Measurements from ENCODE around the gene EPS8.
"Not testable (repeated sequence)": the region's sequence is repeated elsewhere in the genome, so short reads cannot be mapped to it uniquely, and the experiment has no call there.

EPS8 gene

DNA sequence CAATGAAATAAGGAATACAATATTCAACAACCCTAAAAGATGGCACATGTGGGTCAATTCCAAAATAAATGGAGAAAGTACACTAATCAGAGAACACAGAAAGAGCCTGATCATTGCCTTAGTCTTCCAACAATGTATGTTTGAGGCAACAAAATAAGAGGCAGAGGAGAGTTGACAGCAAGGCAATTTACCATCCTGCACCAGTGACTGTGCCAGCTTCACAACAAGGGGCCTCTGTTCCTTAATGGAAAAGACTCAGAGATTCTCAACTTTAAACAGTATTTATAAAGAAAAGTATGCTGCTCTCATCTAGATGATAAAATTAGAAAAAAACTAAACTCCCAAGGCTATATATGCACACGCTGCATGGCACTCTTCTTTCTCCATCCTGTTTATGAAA, 25.9 kb downstream of the EPS8 start:
- Mint-ChIP-seq H3K9me3 (no peaks in the 10 kb centered on the region), H3K36me3 (ENCODE audit: insufficient read depth) (no peaks in the 10 kb centered on the region), H3K27ac (no peak overlapping the region), H3K4me1 (ENCODE audit: low read depth in 2 of 2) (no peaks in the 10 kb centered on the region), H3K27me3 (peaks cover 19 to 22% of the 10 kb centered on the region in 2 donors), H3K4me3 (no peak overlapping the region)
- no peak for DNase-seq
- no peak for ATAC-seq (replicated peaks)

GRCh38 chr12:15762162-15762561, 27.0 kb downstream of the EPS8 start:
- not testable (repeated sequence) for H3K36me3 Mint-ChIP-seq (ENCODE audit: insufficient read depth); H3K27ac Mint-ChIP-seq; H3K4me1 Mint-ChIP-seq (ENCODE audit: low read depth in 2 of 2); DNase-seq; H3K9me3 Mint-ChIP-seq; ATAC-seq (replicated peaks); H3K4me3 Mint-ChIP-seq
- H3K27me3 Mint-ChIP-seq, result peaks cover 16 to 27% of the 10 kb centered on the region in 2 donors

DNA sequence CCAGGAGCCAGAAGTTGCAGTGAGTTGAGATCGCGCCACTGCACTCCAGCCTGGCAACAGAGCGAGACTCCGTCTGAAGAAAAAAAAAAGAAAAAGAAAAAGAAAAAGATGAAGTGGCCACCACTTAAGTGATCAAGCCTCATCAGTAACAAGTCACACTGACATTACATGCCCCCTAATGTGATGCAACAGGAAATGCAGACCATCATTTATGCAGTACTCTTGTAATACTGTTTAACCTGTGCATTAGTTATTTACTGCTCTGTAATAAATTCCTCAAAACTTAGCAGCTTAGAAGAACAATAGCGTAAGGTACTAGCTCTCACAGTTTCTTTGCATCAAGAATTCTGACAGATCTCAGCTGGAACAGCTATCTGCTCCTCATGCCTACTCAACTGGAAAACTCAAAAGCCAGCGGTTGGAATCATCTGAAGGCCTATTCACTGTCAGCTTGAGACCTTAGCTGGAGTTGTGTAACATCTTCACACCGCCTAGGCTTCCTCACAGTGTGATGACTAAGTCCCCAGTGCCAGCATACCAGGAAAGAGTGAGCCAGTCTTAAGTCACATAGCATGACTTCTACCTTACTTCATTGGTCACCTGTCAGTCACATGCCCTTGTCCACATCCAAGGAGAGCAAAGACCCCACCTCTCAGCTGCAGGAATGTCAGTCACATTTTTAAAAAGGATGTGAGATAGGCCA, 31.5 kb downstream of the EPS8 start:
- ATAC-seq (replicated peaks), result no peak
- H3K27ac Mint-ChIP-seq, result no peak overlapping the region

DNA sequence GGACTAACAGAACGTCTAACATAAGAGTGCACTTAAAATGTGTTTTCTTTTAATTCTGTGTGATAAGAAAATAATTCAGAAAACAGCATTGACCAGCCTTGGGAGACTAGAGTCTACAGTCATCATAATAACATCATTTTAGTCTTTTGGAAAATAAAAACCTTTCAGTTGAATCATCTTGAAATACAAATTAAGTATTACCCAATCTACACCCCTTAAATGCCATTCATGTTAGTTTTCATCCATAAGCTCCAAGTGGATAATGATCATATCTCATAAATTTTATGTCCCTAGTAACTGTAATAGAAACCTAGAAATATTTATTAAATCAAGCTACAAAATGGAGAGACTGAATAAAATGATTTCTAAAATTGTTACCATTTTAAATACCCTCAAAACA, 32.4 kb downstream of the EPS8 start:
- Mint-ChIP-seq H3K9me3 (no peaks in the 10 kb centered on the region), H3K4me1 (ENCODE audit: low read depth in 2 of 2) (no peaks in the 10 kb centered on the region), H3K27ac (no peak overlapping the region), H3K4me3 (no peak overlapping the region), H3K27me3 (peaks cover 14 to 36% of the 10 kb centered on the region in 2 donors), H3K36me3 (ENCODE audit: insufficient read depth) (no peaks in the 10 kb centered on the region)
- DNase-seq (no peak), ATAC-seq (replicated peaks) (no peak)

More for the DNA sequence above, 31.5 kb downstream of the EPS8 start:
- no peaks in the 10 kb centered on the region for H3K4me1 Mint-ChIP-seq (ENCODE audit: low read depth in 2 of 2)
- H3K36me3 Mint-ChIP-seq (ENCODE audit: insufficient read depth), result no peaks in the 10 kb centered on the region
- H3K27me3 Mint-ChIP-seq, result peaks cover 14 to 37% of the 10 kb centered on the region in 2 donors
- H3K9me3 Mint-ChIP-seq, result no peaks in the 10 kb centered on the region
- DNase-seq, result no peak
- H3K4me3 Mint-ChIP-seq, result no peak overlapping the region

DNA sequence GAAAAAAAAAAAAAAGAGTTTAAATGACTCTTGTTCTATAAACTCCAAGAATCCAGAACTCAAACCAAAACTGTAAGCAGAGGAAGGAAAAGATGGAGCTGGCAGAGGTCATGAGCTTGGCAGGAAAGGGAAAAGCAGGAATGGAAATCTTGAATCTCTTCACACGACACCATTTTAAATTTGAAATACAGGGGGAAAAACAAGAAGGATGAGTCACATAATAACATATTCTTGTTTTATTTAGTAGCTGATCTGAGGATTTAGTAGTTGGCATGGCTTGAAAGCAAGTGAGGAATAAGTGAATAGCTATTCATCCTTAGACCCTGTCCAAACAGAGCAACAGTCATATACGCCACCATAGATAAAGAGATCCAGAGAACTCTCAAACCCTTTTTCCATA, 35.0 kb downstream of the EPS8 start:
- Mint-ChIP-seq H3K4me3 (no peak overlapping the region), H3K9me3 (no peaks in the 10 kb centered on the region), H3K4me1 (ENCODE audit: low read depth in 2 of 2) (no peaks in the 10 kb centered on the region), H3K27me3 (peaks cover 7 to 24% of the 10 kb centered on the region in 2 donors), H3K36me3 (ENCODE audit: insufficient read depth) (no peaks in the 10 kb centered on the region), H3K27ac (no peak overlapping the region)
- ATAC-seq (replicated peaks) (no peak), DNase-seq (no peak)

DNA sequence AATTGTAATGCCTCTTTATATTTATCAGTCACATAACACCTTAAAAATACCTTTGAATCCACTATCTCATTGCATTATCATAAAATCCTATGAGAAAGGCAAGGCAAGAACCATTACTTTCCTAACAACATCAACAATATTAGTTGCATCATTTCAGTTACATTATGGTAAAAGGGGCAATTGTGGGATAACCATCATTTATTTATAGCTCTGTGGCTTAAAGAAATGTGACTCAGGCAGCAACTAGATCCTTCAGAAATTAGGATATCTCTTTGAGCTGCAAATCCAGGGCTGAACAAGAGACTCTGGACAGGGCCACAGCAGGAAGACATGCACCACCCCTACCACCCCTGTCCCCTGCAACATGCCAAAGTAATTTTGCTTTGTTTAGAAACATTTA, 36.4 kb downstream of the EPS8 start:
- H3K27me3 Mint-ChIP-seq, result peaks cover 7 to 15% of the 10 kb centered on the region in 2 donors

GRCh38 chr12:15751741-15752140, 37.4 kb downstream of the EPS8 start:
- Mint-ChIP-seq H3K27ac (no peak overlapping the region), H3K9me3 (no peaks in the 10 kb centered on the region), H3K36me3 (ENCODE audit: insufficient read depth) (no peaks in the 10 kb centered on the region), H3K4me1 (ENCODE audit: low read depth in 2 of 2) (no peaks in the 10 kb centered on the region), H3K4me3 (no peak overlapping the region), H3K27me3 (peaks cover 7 to 15% of the 10 kb centered on the region in 2 donors)
- ATAC-seq (replicated peaks), result no peak
- no peak for DNase-seq

More for the DNA sequence above, 36.4 kb downstream of the EPS8 start:
- no peaks in the 10 kb centered on the region for H3K9me3 Mint-ChIP-seq
- H3K27ac Mint-ChIP-seq, result no peak overlapping the region
- H3K4me1 Mint-ChIP-seq (ENCODE audit: low read depth in 2 of 2), result no peaks in the 10 kb centered on the region
- DNase-seq (no peak), ATAC-seq (replicated peaks) (no peak)
- no peaks in the 10 kb centered on the region for H3K36me3 Mint-ChIP-seq (ENCODE audit: insufficient read depth)
- H3K4me3 Mint-ChIP-seq, result no peak overlapping the region

DNA sequence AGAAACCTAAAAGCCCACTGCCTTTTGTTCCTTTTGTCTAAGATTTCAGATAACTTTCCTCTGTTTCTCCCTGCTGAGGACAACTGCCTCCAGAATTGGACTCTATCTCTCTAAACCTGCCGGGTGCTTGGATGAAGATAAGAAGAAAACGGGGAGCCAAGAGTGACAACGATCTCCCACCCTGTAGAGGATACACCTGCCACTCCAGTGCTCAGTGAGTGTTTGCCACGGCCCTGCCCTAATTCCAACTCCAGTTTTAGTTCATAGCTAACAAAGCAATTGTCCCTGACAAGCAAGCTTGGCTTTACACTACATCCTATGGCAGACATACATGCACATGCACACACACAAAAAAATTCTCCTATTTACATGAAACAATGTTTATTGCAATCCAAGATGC, 39.3 kb downstream of the EPS8 start:
- DNase-seq (no peak), ATAC-seq (replicated peaks) (no peak)
- H3K4me1 Mint-ChIP-seq (ENCODE audit: low read depth in 2 of 2), result no peaks in the 10 kb centered on the region
- H3K36me3 Mint-ChIP-seq (ENCODE audit: insufficient read depth), result no peaks in the 10 kb centered on the region
- peaks cover 6 to 7% of the 10 kb centered on the region in 2 donors for H3K27me3 Mint-ChIP-seq
- no peak overlapping the region for H3K4me3 Mint-ChIP-seq
- no peaks in the 10 kb centered on the region for H3K9me3 Mint-ChIP-seq
- no peak overlapping the region for H3K27ac Mint-ChIP-seq

GRCh38 chr12:15741870-15742269, 47.3 kb downstream of the EPS8 start:
- not testable (repeated sequence) for H3K27ac Mint-ChIP-seq; H3K9me3 Mint-ChIP-seq; H3K4me3 Mint-ChIP-seq; ATAC-seq (replicated peaks); H3K36me3 Mint-ChIP-seq (ENCODE audit: insufficient read depth); H3K4me1 Mint-ChIP-seq (ENCODE audit: low read depth in 2 of 2); DNase-seq
- H3K27me3 Mint-ChIP-seq, result peaks cover 0 to 15% of the 10 kb centered on the region in 2 donors

GRCh38 chr12:15741082-15741481, 48.1 kb downstream of the EPS8 start:
- Mint-ChIP-seq H3K27ac (no peak overlapping the region), H3K27me3 (peaks cover 0 to 15% of the 10 kb centered on the region in 2 donors), H3K36me3 (ENCODE audit: insufficient read depth) (no peaks in the 10 kb centered on the region), H3K4me1 (ENCODE audit: low read depth in 2 of 2) (no peaks in the 10 kb centered on the region), H3K9me3 (peaks cover 0 to 2% of the 10 kb centered on the region in 2 donors), H3K4me3 (no peak overlapping the region)
- no peak for DNase-seq
- no peak for ATAC-seq (replicated peaks)

- H3K27ac Mint-ChIP-seq; H3K9me3 Mint-ChIP-seq; DNase-seq; H3K4me1 Mint-ChIP-seq (ENCODE audit: low read depth in 2 of 2); H3K36me3 Mint-ChIP-seq (ENCODE audit: insufficient read depth); ATAC-seq (replicated peaks); H3K4me3 Mint-ChIP-seq: not testable (repeated sequence)
- H3K27me3 Mint-ChIP-seq, result peaks cover 0 to 15% of the 10 kb centered on the region in 2 donors
Observed at GRCh38 chr12:15740389-15740788, 48.8 kb downstream of the EPS8 start.

GRCh38 chr12:15738438-15739015, 50.7 kb downstream of the EPS8 start:
- no peak for ATAC-seq (replicated peaks)
- no peaks in the 10 kb centered on the region for H3K36me3 Mint-ChIP-seq (ENCODE audit: insufficient read depth)
- H3K27me3 Mint-ChIP-seq, result peaks cover 0 to 15% of the 10 kb centered on the region in 2 donors
- peaks cover 0 to 2% of the 10 kb centered on the region in 2 donors for H3K9me3 Mint-ChIP-seq
- H3K27ac Mint-ChIP-seq, result no peak overlapping the region
- no peak for DNase-seq
- no peak overlapping the region for H3K4me3 Mint-ChIP-seq
- no peaks in the 10 kb centered on the region for H3K4me1 Mint-ChIP-seq (ENCODE audit: low read depth in 2 of 2)

GRCh38 chr12:15735837-15736615, 53.2 kb downstream of the EPS8 start:
- no peak for ATAC-seq (replicated peaks)
- H3K27me3 Mint-ChIP-seq, result peaks cover 0 to 6% of the 10 kb centered on the region in 2 donors
- H3K36me3 Mint-ChIP-seq (ENCODE audit: insufficient read depth), result no peaks in the 10 kb centered on the region
- no peak overlapping the region for H3K4me3 Mint-ChIP-seq
- no peaks in the 10 kb centered on the region for H3K4me1 Mint-ChIP-seq (ENCODE audit: low read depth in 2 of 2)
- H3K27ac Mint-ChIP-seq, result no peak overlapping the region
- peaks cover 0 to 2% of the 10 kb centered on the region in 2 donors for H3K9me3 Mint-ChIP-seq
- DNase-seq, result no peak

GRCh38 chr12:15733136-15733535, 56.1 kb downstream of the EPS8 start:
- peaks cover 11 to 17% of the 10 kb centered on the region in 2 donors for H3K27me3 Mint-ChIP-seq
- H3K27ac Mint-ChIP-seq, result no peak overlapping the region
- no peak overlapping the region for H3K4me3 Mint-ChIP-seq
- H3K36me3 Mint-ChIP-seq (ENCODE audit: insufficient read depth), result no peaks in the 10 kb centered on the region
- ATAC-seq (replicated peaks) (no peak), DNase-seq (no peak)
- no peaks in the 10 kb centered on the region for H3K9me3 Mint-ChIP-seq
- H3K4me1 Mint-ChIP-seq (ENCODE audit: low read depth in 2 of 2), result no peaks in the 10 kb centered on the region

Measured in effector memory CD8-positive, alpha-beta T cell (primary cell).